Activated T-cell treated with anti-CD3 and anti-CD28 coated beads, Interleukin-2, amount 50 U/mL, for 72 hours (primary cell): ENCODE measurements around the gene SIPA1L3. TPM values are rescaled to one million over a fixed set of nuclear protein-coding genes. Genes with fewer than 3 reads are reported as not detected.

Source experiments
- ATAC-seq, 2 donors: fragments of 150-1000 bp; cut with Tn5 transposase; replicated peaks in 1 of 2; 2 replicates each; pipeline ENCODE4 v1.10.0; 2021; ENCODE audit warnings: moderate library complexity in 2 of 2, mild to moderate bottlenecking in 1 of 2
- DNase-seq, 2 donors: peaks; one replicate each; pipeline ENCODE4 v3.0.0; 2021 to 2022; ENCODE audit warnings: mixed read lengths in 1 of 2
- H3K27ac Mint-ChIP-seq: one replicate; pipeline ENCODE4 v1.8.0; 2022; ENCODE audit warnings: mild to moderate bottlenecking, moderate library complexity, mixed read lengths
- H3K27me3 Mint-ChIP-seq: one replicate; pipeline ENCODE4 v1.8.0; 2022; ENCODE audit warnings: low read depth, mixed read lengths
- H3K36me3 Mint-ChIP-seq, 2 donors: one replicate each; pipeline ENCODE4 v1.8.0; 2022; ENCODE audit warnings: mixed read lengths in 2 of 2, mild to moderate bottlenecking in 1 of 2; ENCODE audit not compliant: insufficient read depth in 2 of 2
- H3K4me1 Mint-ChIP-seq: one replicate; pipeline ENCODE4 v1.8.0; 2022; ENCODE audit warnings: low read depth, mixed read lengths
- H3K4me3 Mint-ChIP-seq, 2 donors: one replicate each; pipeline ENCODE4 v1.8.0; 2022; ENCODE audit warnings: mild to moderate bottlenecking in 2 of 2, mixed read lengths in 2 of 2, moderate library complexity in 2 of 2
- H3K9me3 Mint-ChIP-seq, 2 donors: one replicate each; pipeline ENCODE4 v1.8.0; 2022; ENCODE audit warnings: mixed read lengths in 2 of 2
- total RNA-seq, 2 donors: library from RNA; stranded (reverse); gene quantifications; one replicate each; pipeline ENCODE4 v1.2.3, GENCODE V29; 2022

Gene SIPA1L3
- total RNA-seq, 2 donors from 2014 or later: 12.8 TPM

GRCh38 chr19:37942516-37942902 lies 35.5 kb downstream of the SIPA1L3 start:
- Mint-ChIP-seq H3K27me3 (no peaks in the 10 kb centered on the region), H3K4me1 (no peaks in the 10 kb centered on the region), H3K9me3 (peaks cover 0 to 2% of the 10 kb centered on the region in 2 donors), H3K4me3 (no peak overlapping the region), H3K36me3 (peaks cover 0 to 4% of the 10 kb centered on the region in 2 donors), H3K27ac (no peak overlapping the region)
- DNase-seq: no peak
- no peak for ATAC-seq

GRCh38 chr19:37943480-37943879 lies 36.5 kb downstream of the SIPA1L3 start:
- Mint-ChIP-seq H3K9me3 (peaks cover 0 to 2% of the 10 kb centered on the region in 2 donors), H3K4me3 (no peak overlapping the region), H3K4me1 (no peaks in the 10 kb centered on the region), H3K27me3 (no peaks in the 10 kb centered on the region), H3K36me3 (peaks cover 0 to 4% of the 10 kb centered on the region in 2 donors), H3K27ac (no peak overlapping the region)
- DNase-seq: no peak
- ATAC-seq: no peak

- Mint-ChIP-seq H3K9me3 (no peaks in the 10 kb centered on the region), H3K27me3 (no peaks in the 10 kb centered on the region), H3K4me1 (no peaks in the 10 kb centered on the region), H3K36me3 (no peaks in the 10 kb centered on the region), H3K27ac (no peak overlapping the region), H3K4me3 (no peak overlapping the region)
- ATAC-seq (no peak), DNase-seq (no peak)
Observed at GRCh38 chr19:37946132-37946531, 39.1 kb downstream of the SIPA1L3 start.

GRCh38 chr19:37947778-37948177 lies 40.8 kb downstream of the SIPA1L3 start:
- no peak overlapping the region for H3K27ac Mint-ChIP-seq
- H3K4me1 Mint-ChIP-seq: no peaks in the 10 kb centered on the region
- DNase-seq (no peak), ATAC-seq (no peak)
- H3K4me3 Mint-ChIP-seq: no peak overlapping the region
- no peaks in the 10 kb centered on the region for H3K27me3 Mint-ChIP-seq
- H3K9me3 Mint-ChIP-seq: no peaks in the 10 kb centered on the region
- no peaks in the 10 kb centered on the region for H3K36me3 Mint-ChIP-seq

GRCh38 chr19:37948362-37948761 lies 41.4 kb downstream of the SIPA1L3 start:
- ATAC-seq: no peak
- DNase-seq: no peak
- H3K9me3 Mint-ChIP-seq: no peaks in the 10 kb centered on the region
- H3K36me3 Mint-ChIP-seq: no peaks in the 10 kb centered on the region
- no peak overlapping the region for H3K4me3 Mint-ChIP-seq
- H3K4me1 Mint-ChIP-seq: no peaks in the 10 kb centered on the region
- no peak overlapping the region for H3K27ac Mint-ChIP-seq
- H3K27me3 Mint-ChIP-seq: no peaks in the 10 kb centered on the region

GRCh38 chr19:37950471-37951175 lies 43.6 kb downstream of the SIPA1L3 start:
- H3K4me3 Mint-ChIP-seq: no peak overlapping the region
- ATAC-seq (no peak), DNase-seq (no peak)
- no peak overlapping the region for H3K27ac Mint-ChIP-seq
- H3K4me1 Mint-ChIP-seq: no peaks in the 10 kb centered on the region
- H3K27me3 Mint-ChIP-seq: no peaks in the 10 kb centered on the region
- peaks cover 0 to 3% of the 10 kb centered on the region in 2 donors for H3K9me3 Mint-ChIP-seq
- peaks cover 2 to 3% of the 10 kb centered on the region in 2 donors for H3K36me3 Mint-ChIP-seq

- no peaks in the 10 kb centered on the region for H3K27me3 Mint-ChIP-seq
- H3K4me1 Mint-ChIP-seq: no peaks in the 10 kb centered on the region
- no peak overlapping the region for H3K4me3 Mint-ChIP-seq
- H3K36me3 Mint-ChIP-seq: peaks cover 2 to 6% of the 10 kb centered on the region in 2 donors
- ATAC-seq (no peak), DNase-seq (no peak)
- H3K27ac Mint-ChIP-seq: no peak overlapping the region
- peaks cover 0 to 3% of the 10 kb centered on the region in 2 donors for H3K9me3 Mint-ChIP-seq
Observed at GRCh38 chr19:37951816-37952210, 44.8 kb downstream of the SIPA1L3 start.

- no peak overlapping the region for H3K27ac Mint-ChIP-seq
- DNase-seq (no peak), ATAC-seq (no peak)
- H3K4me3 Mint-ChIP-seq: no peak overlapping the region
- no peaks in the 10 kb centered on the region for H3K4me1 Mint-ChIP-seq
- no peaks in the 10 kb centered on the region for H3K27me3 Mint-ChIP-seq
- H3K9me3 Mint-ChIP-seq: peaks cover 0 to 3% of the 10 kb centered on the region in 2 donors
- H3K36me3 Mint-ChIP-seq: peaks cover 2 to 8% of the 10 kb centered on the region in 2 donors
Observed at GRCh38 chr19:37953171-37953917, 46.3 kb downstream of the SIPA1L3 start.

GRCh38 chr19:37953918-37954303 lies 46.9 kb downstream of the SIPA1L3 start:
- Mint-ChIP-seq H3K4me3 (no peak overlapping the region), H3K4me1 (no peaks in the 10 kb centered on the region), H3K36me3 (peaks cover 2 to 8% of the 10 kb centered on the region in 2 donors), H3K27ac (no peak overlapping the region), H3K9me3 (peaks cover 0 to 3% of the 10 kb centered on the region in 2 donors), H3K27me3 (no peaks in the 10 kb centered on the region)
- DNase-seq (no peak), ATAC-seq (no peak)

GRCh38 chr19:37954421-37954874 lies 47.4 kb downstream of the SIPA1L3 start:
- peaks cover 4 to 10% of the 10 kb centered on the region in 2 donors for H3K36me3 Mint-ChIP-seq
- no peaks in the 10 kb centered on the region for H3K27me3 Mint-ChIP-seq
- H3K9me3 Mint-ChIP-seq: peaks cover 0 to 3% of the 10 kb centered on the region in 2 donors
- H3K4me3 Mint-ChIP-seq: no peak overlapping the region
- H3K4me1 Mint-ChIP-seq: no peaks in the 10 kb centered on the region
- no peak overlapping the region for H3K27ac Mint-ChIP-seq
- DNase-seq (no peak), ATAC-seq (no peak)

GRCh38 chr19:37955986-37956385 lies 49.0 kb downstream of the SIPA1L3 start:
- H3K27me3 Mint-ChIP-seq: no peaks in the 10 kb centered on the region
- peaks cover 0 to 3% of the 10 kb centered on the region in 2 donors for H3K9me3 Mint-ChIP-seq
- peaks cover 4 to 10% of the 10 kb centered on the region in 2 donors for H3K36me3 Mint-ChIP-seq
- no peaks in the 10 kb centered on the region for H3K4me1 Mint-ChIP-seq
- no peak overlapping the region for H3K27ac Mint-ChIP-seq
- H3K4me3 Mint-ChIP-seq: no peak overlapping the region
- ATAC-seq: no peak
- no peak for DNase-seq

GRCh38 chr19:37957176-37957575 lies 50.2 kb downstream of the SIPA1L3 start:
- peaks cover 2 to 7% of the 10 kb centered on the region in 2 donors for H3K9me3 Mint-ChIP-seq
- ATAC-seq (no peak), DNase-seq (no peak)
- H3K4me3 Mint-ChIP-seq: no peak overlapping the region
- H3K4me1 Mint-ChIP-seq: no peaks in the 10 kb centered on the region
- no peaks in the 10 kb centered on the region for H3K27me3 Mint-ChIP-seq
- no peak overlapping the region for H3K27ac Mint-ChIP-seq
- peaks cover 10 to 20% of the 10 kb centered on the region in 2 donors for H3K36me3 Mint-ChIP-seq

GRCh38 chr19:37959665-37960114 lies 52.7 kb downstream of the SIPA1L3 start:
- H3K27ac Mint-ChIP-seq: peak overlapping the region; percentile 50
- no peaks in the 10 kb centered on the region for H3K4me1 Mint-ChIP-seq
- H3K36me3 Mint-ChIP-seq: peaks cover 10 to 20% of the 10 kb centered on the region in 2 donors
- no peak overlapping the region for H3K4me3 Mint-ChIP-seq
- DNase-seq (no peak), ATAC-seq (no peak)
- H3K9me3 Mint-ChIP-seq: peaks cover 2 to 7% of the 10 kb centered on the region in 2 donors
- no peaks in the 10 kb centered on the region for H3K27me3 Mint-ChIP-seq
